HG03342 (cell line): ENCODE data around the gene TFG.

Source experiments
- ATAC-seq: cut with Tn5 transposase; IDR thresholded peaks from one replicate; pipeline ENCODE4 v1.9.1; 2021; ENCODE audit warnings: mild to moderate bottlenecking, moderate library complexity; ENCODE audit not compliant: unreplicated experiment

TFG gene

DNA sequence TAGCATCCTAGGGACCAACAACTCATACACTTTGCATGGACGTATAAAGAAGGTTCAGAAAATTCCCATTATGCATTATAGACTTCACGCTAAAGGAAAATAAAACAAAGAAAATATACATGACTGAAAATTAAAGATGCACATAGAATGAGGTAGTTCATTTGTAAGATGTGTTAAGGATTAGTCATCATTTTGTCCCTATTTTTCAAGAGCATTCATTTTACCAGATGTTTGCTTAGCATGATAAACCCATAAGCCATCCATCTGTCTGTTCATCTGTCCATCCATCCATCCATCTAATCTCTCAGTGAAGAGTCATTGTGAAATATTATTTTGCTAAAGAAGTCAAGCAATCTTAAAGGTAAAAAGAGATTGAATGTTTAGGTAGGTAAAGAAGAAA lies 80.3 kb downstream of the TFG start:
- ATAC-seq = no peak

DNA sequence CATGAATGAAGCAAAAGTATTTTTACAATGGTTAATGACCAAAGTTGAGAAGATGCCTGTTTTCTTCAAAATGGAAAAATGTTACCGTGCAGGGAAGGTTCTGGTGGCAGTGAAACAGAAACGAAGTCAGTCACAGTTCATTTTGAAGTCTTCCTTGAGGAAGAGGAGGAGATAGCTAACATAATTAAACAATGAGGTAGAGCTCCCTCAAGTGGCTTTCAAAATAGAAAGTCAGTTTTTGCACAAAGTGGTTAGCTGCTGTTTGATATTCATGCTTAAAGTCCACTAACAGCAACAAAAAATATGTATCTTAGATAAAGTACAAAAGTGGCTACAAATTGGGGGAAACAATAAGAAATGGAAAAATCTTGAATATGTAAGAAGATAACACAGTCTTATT lies 87.3 kb downstream of the TFG start:
- no peak for ATAC-seq

DNA sequence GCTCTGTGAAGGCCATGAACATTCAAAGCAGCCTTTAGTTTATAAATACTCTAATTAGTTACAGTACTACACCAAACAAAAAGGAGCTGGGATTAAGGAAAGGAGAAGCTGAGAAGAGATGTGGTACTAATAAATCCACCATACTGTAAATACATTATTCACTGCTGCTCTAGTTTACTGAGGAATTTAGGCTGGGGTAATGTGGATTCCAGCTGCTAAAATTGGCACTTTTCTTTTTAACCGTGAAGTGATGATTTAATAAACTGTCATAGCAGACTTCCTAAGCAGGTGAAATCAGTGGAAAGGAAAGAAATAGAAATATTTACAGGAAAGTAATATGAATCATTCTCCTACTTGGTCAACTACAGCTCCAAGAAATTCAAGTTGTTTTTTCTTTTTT lies 88.7 kb downstream of the TFG start:
- ATAC-seq = no peak
